ENCODE measurements around the gene MYO15B. TPM values are rescaled to one million over a fixed set of nuclear protein-coding genes. Genes with fewer than 3 reads are reported as not detected.

MYO15B gene
- total and polyA plus RNA-seq, 2 of the 13 experiments (the other 11 are each of a cell fraction or from before 2014, with no cell fraction given) = 2.8 to 8.1 TPM

GRCh38 chr17:75610103-75610984, 22.7 kb downstream of the MYO15B start (continued):
- TF ChIP-seq THYN1 (CRISPR knock-in tag; IDR thresholded peaks at IDR 0.05; ENCODE audit: borderline replicate concordance, low read depth) (no peak), ZNF280D (CRISPR knock-in tag; IDR thresholded peaks at IDR 0.05) (0 out of 2 replicates have a peak, but pooled peaks have one; percentile 36), SP4 (CRISPR knock-in tag; IDR thresholded peaks at IDR 0.05) (no peak), KAT8 (CRISPR knock-in tag; IDR thresholded peaks at IDR 0.05) (no peak), ASH2L (IDR thresholded peaks at IDR 0.05; ENCODE audit: insufficient read length, low read depth, low read length) (peak; percentile 57), HOXD1 (CRISPR knock-in tag; IDR thresholded peaks at IDR 0.05) (peak; percentile 44; the same call in 1 of the 2 replicates), TARDBP (CRISPR knock-in tag; IDR thresholded peaks at IDR 0.05) (no peak), ZNF589 (CRISPR knock-in tag; conservative IDR thresholded peaks at IDR 0.05) (peak; percentile 42; the same call in 1 of the 2 replicates)
- TF ChIP-seq, protein P1, sequence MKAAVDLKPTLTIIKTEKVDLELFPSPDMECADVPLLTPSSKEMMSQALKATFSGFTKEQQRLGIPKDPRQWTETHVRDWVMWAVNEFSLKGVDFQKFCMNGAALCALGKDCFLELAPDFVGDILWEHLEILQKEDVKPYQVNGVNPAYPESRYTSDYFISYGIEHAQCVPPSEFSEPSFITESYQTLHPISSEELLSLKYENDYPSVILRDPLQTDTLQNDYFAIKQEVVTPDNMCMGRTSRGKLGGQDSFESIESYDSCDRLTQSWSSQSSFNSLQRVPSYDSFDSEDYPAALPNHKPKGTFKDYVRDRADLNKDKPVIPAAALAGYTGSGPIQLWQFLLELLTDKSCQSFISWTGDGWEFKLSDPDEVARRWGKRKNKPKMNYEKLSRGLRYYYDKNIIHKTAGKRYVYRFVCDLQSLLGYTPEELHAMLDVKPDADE (CRISPR knock-in tag; IDR thresholded peaks at IDR 0.05) = no peak
- TF ChIP-seq, protein P2, sequence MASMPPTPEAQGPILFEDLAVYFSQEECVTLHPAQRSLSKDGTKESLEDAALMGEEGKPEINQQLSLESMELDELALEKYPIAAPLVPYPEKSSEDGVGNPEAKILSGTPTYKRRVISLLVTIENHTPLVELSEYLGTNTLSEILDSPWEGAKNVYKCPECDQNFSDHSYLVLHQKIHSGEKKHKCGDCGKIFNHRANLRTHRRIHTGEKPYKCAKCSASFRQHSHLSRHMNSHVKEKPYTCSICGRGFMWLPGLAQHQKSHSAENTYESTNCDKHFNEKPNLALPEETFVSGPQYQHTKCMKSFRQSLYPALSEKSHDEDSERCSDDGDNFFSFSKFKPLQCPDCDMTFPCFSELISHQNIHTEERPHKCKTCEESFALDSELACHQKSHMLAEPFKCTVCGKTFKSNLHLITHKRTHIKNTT (CRISPR knock-in tag; IDR thresholded peaks at IDR 0.05) = no peak
- TF ChIP-seq, protein P3, sequence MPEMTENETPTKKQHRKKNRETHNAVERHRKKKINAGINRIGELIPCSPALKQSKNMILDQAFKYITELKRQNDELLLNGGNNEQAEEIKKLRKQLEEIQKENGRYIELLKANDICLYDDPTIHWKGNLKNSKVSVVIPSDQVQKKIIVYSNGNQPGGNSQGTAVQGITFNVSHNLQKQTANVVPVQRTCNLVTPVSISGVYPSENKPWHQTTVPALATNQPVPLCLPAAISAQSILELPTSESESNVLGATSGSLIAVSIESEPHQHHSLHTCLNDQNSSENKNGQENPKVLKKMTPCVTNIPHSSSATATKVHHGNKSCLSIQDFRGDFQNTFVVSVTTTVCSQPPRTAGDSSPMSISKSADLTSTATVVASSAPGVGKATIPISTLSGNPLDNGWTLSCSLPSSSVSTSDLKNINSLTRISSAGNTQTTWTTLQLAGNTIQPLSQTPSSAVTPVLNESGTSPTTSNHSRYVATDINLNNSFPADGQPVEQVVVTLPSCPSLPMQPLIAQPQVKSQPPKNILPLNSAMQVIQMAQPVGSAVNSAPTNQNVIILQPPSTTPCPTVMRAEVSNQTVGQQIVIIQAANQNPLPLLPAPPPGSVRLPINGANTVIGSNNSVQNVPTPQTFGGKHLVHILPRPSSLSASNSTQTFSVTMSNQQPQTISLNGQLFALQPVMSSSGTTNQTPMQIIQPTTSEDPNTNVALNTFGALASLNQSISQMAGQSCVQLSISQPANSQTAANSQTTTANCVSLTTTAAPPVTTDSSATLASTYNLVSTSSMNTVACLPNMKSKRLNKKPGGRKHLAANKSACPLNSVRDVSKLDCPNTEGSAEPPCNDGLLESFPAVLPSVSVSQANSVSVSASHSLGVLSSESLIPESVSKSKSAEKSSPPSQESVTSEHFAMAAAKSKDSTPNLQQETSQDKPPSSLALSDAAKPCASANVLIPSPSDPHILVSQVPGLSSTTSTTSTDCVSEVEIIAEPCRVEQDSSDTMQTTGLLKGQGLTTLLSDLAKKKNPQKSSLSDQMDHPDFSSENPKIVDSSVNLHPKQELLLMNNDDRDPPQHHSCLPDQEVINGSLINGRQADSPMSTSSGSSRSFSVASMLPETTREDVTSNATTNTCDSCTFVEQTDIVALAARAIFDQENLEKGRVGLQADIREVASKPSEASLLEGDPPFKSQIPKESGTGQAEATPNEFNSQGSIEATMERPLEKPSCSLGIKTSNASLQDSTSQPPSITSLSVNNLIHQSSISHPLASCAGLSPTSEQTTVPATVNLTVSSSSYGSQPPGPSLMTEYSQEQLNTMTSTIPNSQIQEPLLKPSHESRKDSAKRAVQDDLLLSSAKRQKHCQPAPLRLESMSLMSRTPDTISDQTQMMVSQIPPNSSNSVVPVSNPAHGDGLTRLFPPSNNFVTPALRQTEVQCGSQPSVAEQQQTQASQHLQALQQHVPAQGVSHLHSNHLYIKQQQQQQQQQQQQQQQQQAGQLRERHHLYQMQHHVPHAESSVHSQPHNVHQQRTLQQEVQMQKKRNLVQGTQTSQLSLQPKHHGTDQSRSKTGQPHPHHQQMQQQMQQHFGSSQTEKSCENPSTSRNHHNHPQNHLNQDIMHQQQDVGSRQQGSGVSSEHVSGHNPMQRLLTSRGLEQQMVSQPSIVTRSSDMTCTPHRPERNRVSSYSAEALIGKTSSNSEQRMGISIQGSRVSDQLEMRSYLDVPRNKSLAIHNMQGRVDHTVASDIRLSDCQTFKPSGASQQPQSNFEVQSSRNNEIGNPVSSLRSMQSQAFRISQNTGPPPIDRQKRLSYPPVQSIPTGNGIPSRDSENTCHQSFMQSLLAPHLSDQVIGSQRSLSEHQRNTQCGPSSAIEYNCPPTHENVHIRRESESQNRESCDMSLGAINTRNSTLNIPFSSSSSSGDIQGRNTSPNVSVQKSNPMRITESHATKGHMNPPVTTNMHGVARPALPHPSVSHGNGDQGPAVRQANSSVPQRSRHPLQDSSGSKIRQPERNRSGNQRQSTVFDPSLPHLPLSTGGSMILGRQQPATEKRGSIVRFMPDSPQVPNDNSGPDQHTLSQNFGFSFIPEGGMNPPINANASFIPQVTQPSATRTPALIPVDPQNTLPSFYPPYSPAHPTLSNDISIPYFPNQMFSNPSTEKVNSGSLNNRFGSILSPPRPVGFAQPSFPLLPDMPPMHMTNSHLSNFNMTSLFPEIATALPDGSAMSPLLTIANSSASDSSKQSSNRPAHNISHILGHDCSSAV (CRISPR knock-in tag; IDR thresholded peaks at IDR 0.05; ENCODE audit: borderline replicate concordance) = no peak

All from HepG2 (cell line).